SIG-M5 (cell line): ENCODE measurements around the gene SH3RF3.

Experiments
- DNase-seq: peaks from one replicate; lab custom pipeline; 2025; lab: John Stamatoyannopoulos, UW

SH3RF3 gene

GRCh38 chr2:109437325-109438090, 308.5 kb downstream of the SH3RF3 start:
- no peak for DNase-seq

- no peak for DNase-seq
Measured at GRCh38 chr2:109438146-109438545, 309.1 kb downstream of the SH3RF3 start.

GRCh38 chr2:109438773-109439389, 309.9 kb downstream of the SH3RF3 start:
- DNase-seq = no peak

- no peak for DNase-seq
Measured at GRCh38 chr2:109439390-109439786, 310.4 kb downstream of the SH3RF3 start.

GRCh38 chr2:109439986-109440385, 311.0 kb downstream of the SH3RF3 start:
- DNase-seq = no peak

- no peak for DNase-seq
Measured at GRCh38 chr2:109440499-109441156, 311.6 kb downstream of the SH3RF3 start.

- DNase-seq = no peak
Measured at GRCh38 chr2:109442715-109443319, 313.8 kb downstream of the SH3RF3 start.

- DNase-seq = no peak
Measured at GRCh38 chr2:109444916-109445315, 315.9 kb downstream of the SH3RF3 start.

GRCh38 chr2:109446278-109447131, 317.5 kb downstream of the SH3RF3 start:
- DNase-seq = no peak

GRCh38 chr2:109447251-109447661, 318.3 kb downstream of the SH3RF3 start:
- no peak for DNase-seq

- DNase-seq = no peak
Measured at GRCh38 chr2:109447776-109448175, 318.8 kb downstream of the SH3RF3 start.

- DNase-seq = no peak
Measured at GRCh38 chr2:109448207-109448606, 319.2 kb downstream of the SH3RF3 start.

- no peak for DNase-seq
Measured at GRCh38 chr2:109448946-109449788, 320.2 kb downstream of the SH3RF3 start.

- no peak for DNase-seq
Measured at GRCh38 chr2:109450574-109451273, 321.7 kb downstream of the SH3RF3 start.

GRCh38 chr2:109451671-109452070, 322.7 kb downstream of the SH3RF3 start:
- DNase-seq = no peak

GRCh38 chr2:109452318-109453305, 323.6 kb downstream of the SH3RF3 start:
- no peak for DNase-seq

GRCh38 chr2:109453371-109453995, 324.5 kb downstream of the SH3RF3 start:
- no peak for DNase-seq

- no peak for DNase-seq
Measured at GRCh38 chr2:109454304-109454703, 325.3 kb downstream of the SH3RF3 start.
